Anterior cingulate cortex (tissue), 58 donors: ENCODE results near the gene PSMD13.
A peak's percentile ranks its signal among the peaks of the same experiment; 100 is the strongest.

Source experiments
- DNase-seq, 58 donors: peaks; one replicate each; lab custom pipeline; 2025; lab: John Stamatoyannopoulos, UW

Gene PSMD13

GRCh38 chr11:203945-204586 is 32.7 kb upstream of the PSMD13 start:
- no peak for DNase-seq

DNA sequence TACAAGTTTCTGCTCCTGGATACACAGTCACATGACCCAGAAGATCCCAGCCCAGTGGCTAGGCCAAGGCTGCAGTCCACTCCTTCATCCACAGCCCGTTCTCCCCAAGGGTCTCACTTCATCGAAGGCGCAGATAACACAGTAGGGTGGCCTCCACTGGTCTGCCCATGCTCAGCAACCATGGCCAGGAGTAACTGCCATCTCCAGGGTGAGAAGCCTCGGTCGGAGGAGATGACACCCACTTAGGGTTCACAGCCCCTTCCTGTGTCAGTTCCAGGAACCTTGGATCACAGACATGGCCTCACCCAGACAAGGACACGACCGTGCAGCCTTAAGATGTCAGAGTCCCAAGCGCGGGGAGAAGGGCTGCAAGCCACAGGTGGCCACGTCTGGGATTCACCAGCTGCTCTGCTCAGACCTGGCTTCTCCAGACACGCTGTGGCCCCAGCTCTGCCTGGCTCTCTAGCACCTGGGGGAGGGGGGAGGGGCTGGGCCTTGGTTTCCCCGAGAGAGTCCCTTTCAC is 32.1 kb upstream of the PSMD13 start:
- DNase-seq = no peak

DNA sequence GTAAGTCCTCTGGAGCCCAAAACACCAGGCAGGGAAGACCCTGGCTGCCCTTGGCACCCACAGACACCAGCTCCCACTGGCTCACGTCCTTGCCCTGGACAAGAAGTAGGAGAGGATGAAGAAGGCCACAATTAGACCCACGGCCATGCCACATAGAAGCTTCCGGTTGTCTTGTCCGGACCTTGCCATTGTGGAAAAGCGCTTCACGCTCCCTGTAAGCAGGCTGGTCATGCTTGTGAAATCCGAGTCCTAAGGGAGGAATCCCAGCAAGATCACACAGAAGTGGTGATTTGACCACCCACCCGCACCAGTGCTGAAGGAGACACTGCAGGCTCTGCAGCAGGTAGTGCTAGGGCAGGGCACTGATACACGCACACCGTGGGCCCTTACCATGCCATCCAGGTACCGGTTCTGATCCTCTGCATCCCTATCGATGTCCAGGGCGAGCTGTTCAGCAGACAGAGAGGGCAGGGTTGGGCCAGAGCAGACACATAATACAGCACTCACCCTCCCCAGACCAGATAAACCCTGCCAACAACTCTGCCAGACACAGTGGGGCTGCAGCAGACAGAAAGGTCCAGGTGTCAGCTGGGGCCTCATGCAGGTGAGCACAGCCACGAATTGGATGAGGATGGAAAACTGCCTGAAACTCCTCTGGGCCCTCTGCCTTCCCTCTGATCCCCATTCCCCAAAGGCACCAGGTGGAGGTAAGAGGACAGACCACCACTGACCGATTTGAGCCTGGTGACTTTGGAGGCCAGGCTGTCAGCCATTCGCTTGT is 31.4 kb upstream of the PSMD13 start:
- no peak for DNase-seq

- no peak for DNase-seq
Observed at GRCh38 chr11:206002-206384, 30.8 kb upstream of the PSMD13 start.

- DNase-seq = no peak
Observed at GRCh38 chr11:206526-207207, 30.1 kb upstream of the PSMD13 start.

DNA sequence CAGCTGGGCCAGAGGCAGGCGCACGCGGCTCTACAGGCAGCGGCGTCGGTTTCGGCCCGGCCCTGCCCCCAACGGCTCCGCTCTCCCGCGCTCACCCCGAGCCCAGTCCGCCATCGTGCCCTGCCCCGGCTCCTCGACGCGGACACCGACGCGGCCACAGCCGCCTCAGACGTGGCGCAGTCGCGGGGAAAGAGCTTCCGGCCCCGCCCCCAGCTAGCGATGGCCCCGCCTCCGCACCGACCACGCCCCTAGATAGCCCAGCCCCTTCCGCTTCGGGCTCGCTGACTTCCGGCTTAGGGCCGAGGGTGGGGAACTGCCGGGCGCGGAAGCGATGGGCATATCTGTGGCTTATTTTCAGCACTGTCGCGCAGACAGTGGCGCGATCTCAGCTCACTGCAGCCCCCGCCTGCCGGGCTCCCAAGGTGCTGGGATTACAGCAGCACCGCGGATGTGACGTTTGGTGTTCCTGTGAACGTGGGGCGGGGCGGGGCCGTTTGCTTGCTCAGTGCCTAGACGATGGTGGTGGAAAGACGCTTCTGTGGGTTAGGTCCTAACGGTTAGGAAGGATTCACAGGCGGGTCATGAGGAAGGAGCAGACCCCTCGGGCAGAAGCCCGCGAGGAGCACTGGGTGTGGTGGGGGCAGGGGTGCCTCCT is 29.4 kb upstream of the PSMD13 start, which contains the start of the genes BET1L and RIC8A:
TSS of gene BET1L (minus strand) at position 192 of the 655 bp plus-strand sequence. CDS start at position 114, 78 bp downstream.
TSS of gene RIC8A (plus strand) at position 501 of the 655 bp plus-strand sequence. CDS start 1,147 bp downstream, outside the sequence.
- peak; percentile 71 to 99 (median 96) for DNase-seq

- DNase-seq = peak in 5 of 58 donors; percentile 54 to 74 (median 65)
Observed at GRCh38 chr11:207863-208180, 29.0 kb upstream of the PSMD13 start.

GRCh38 chr11:208181-208916 is 28.4 kb upstream of the PSMD13 start:
- peak in 54 of 58 donors; percentile 7 to 80 (median 58) for DNase-seq

- peak in 2 of 58 donors; percentile 50 to 61 for DNase-seq
Observed at GRCh38 chr11:208917-209260, 27.9 kb upstream of the PSMD13 start.

DNA sequence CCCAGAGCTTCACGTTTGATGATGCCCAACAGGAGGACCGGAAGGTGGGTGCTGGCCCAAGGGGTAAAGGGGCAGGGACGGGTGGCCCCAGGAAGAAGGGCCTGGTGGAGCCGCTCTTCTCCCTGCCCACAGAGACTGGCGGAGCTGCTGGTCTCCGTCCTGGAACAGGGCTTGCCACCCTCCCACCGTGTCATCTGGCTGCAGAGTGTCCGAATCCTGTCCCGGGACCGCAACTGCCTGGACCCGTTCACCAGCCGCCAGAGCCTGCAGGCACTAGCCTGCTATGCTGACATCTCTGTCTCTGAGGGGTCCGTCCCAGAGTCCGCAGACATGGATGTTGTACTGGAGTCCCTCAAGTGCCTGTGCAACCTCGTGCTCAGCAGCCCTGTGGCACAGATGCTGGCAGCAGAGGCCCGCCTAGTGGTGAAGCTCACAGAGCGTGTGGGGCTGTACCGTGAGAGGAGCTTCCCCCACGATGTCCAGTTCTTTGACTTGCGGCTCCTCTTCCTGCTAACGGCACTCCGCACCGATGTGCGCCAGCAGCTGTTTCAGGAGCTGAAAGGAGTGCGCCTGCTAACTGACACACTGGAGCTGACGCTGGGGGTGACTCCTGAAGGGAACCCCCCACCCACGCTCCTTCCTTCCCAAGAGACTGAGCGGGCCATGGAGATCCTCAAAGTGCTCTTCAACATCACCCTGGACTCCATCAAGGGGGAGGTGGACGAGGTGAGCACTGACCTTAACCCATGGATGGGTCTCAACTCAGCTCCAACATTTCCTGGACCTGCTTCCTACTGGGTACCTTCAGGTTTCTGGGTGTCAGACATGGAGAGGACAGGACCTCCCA is 27.3 kb upstream of the PSMD13 start:
- DNase-seq = no peak

GRCh38 chr11:210122-210802 is 26.5 kb upstream of the PSMD13 start:
- DNase-seq = no peak

DNA sequence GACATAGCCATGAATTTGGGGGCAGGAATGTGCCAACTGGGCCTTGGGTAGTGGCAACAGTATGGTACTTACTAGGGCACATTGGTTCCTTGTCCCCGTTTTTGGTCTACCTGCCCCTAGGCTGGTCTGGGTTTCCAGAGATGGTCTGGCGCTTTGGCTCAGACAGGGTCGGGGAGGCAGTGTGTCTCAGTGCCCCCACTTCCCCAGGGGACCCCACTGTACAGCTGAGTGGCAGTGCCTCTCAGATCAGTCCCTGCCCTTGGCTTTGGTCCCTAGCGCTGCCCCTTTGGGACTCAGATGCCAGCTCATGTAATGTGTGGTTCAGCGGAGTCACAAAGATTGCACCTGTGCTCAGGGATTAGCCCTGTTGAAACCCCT is 26.0 kb upstream of the PSMD13 start:
- no peak for DNase-seq

GRCh38 chr11:211295-211694 is 25.5 kb upstream of the PSMD13 start:
- DNase-seq = no peak

- no peak for DNase-seq
Observed at GRCh38 chr11:211741-212140, 25.0 kb upstream of the PSMD13 start.

DNA sequence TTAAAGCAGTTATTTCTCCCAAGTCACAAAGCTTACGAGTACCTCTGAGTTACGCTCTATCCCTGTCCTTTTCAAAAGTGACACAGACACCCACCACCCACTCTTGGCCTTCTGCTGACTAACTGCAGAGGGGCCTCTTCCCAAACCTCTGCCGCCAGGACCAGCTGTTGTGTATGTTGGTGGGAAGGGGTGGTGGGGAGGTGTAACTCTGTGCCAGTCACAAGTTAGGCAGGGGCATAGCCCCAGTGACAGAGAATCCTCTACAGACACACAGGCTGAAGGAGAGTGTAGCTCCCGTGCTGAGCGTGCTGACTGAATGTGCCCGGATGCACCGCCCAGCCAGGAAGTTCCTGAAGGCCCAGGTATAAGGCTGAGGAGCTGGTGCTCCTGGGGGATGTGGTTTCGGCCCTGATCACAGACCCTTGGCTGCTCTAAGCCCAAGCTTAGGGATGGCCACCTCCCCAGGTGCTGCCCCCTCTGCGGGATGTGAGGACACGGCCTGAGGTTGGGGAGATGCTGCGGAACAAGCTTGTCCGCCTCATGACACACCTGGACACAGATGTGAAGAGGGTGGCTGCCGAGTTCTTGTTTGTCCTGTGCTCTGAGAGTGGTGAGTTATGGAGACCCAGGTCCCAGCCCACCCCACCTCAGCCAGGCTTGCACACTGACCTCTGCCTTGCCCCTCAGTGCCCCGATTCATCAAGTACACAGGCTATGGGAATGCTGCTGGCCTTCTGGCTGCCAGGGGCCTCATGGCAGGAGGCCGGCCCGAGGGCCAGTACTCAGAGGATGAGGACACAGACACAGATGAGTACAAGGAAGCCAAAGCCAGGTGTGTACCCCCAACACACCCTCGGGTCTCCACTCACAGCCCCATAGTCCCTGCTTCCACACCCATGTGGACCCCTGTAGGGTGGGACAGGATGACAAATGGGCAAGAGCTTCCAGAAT is 24.4 kb upstream of the PSMD13 start:
- no peak for DNase-seq

- no peak for DNase-seq
Observed at GRCh38 chr11:213111-213510, 23.7 kb upstream of the PSMD13 start.

- no peak for DNase-seq
Observed at GRCh38 chr11:214083-214482, 22.7 kb upstream of the PSMD13 start.
